ENCODE data around the gene AQP1. TPM values are rescaled to one million over a fixed set of nuclear protein-coding genes. Genes with fewer than 3 reads are reported as not detected.

Gene AQP1
- polyA plus RNA-seq, 1 experiment, result 3.9 TPM

DNA sequence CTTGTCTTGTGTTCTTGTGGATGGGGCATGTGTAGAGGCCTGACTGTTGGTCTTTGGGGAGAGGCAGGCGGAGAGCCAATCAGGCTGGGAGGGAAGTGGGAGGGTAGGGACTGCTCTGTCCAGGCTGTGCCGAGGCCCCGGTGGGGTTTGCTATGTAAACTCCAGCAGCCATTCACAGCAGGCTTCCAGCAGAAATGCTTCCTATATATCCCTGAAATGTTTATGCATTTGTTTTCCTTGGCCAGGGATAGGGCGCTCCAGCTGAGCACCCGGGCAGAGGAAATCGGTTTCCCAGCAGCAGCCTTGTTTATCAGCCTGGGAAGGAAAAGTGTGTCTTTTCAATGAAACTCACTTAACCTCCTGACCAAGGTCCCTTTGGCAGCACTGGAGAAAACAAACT is 18.3 kb upstream of the AQP1 start:
- DNase-seq (ENCODE audit: low read depth), result no peak
- TF ChIP-seq, protein P1, sequence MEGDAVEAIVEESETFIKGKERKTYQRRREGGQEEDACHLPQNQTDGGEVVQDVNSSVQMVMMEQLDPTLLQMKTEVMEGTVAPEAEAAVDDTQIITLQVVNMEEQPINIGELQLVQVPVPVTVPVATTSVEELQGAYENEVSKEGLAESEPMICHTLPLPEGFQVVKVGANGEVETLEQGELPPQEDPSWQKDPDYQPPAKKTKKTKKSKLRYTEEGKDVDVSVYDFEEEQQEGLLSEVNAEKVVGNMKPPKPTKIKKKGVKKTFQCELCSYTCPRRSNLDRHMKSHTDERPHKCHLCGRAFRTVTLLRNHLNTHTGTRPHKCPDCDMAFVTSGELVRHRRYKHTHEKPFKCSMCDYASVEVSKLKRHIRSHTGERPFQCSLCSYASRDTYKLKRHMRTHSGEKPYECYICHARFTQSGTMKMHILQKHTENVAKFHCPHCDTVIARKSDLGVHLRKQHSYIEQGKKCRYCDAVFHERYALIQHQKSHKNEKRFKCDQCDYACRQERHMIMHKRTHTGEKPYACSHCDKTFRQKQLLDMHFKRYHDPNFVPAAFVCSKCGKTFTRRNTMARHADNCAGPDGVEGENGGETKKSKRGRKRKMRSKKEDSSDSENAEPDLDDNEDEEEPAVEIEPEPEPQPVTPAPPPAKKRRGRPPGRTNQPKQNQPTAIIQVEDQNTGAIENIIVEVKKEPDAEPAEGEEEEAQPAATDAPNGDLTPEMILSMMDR (IDR thresholded peaks at IDR 0.05; ENCODE audit: insufficient read depth, low read depth, low read length), result no peak
- Histone ChIP-seq H3K4me3 (ENCODE audit: low read depth, low read length) (no peak overlapping the region), H3K36me3 (ENCODE audit: control insufficient read depth, insufficient read depth, low read length) (no peaks in the 10 kb centered on the region), H3K27me3 (ENCODE audit: control insufficient read depth, insufficient read depth, low read length) (peaks cover 14% of the 10 kb centered on the region)
- ChIA-PET CTCF (interaction anchor here (1.9 kb wide), 1 partner anchor 45 kb away, joined by 6 read pairs; no protein-coding TSS in a partner anchor), POLR2A (no interaction called here)

DNA sequence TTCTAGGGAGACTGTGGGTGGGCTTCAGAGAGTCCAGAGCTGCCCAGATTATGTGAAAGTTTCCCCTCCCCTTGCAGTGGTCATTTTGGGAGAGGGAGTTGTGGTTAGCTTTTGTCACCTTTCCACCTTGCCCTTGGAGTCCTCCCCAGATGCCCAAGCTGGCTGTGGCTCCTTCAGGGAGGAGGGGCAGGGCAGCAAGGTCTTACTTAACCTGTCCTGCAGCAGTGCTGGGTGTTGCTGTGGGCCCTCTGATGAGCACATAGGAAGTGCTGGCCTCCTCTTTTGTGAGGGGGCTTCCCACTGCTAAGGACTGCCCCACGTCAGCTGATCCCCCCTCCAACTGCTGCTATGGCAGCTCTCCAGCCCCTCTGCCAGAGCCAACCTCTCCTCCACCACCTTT is 17.6 kb upstream of the AQP1 start:
- TF ChIP-seq, protein P1 (IDR thresholded peaks at IDR 0.05; ENCODE audit: insufficient read depth, low read depth, low read length), result no peak
- CTCF ChIA-PET, result interaction anchor here (1.9 kb wide), 1 partner anchor 45 kb away, joined by 6 read pairs; no protein-coding TSS in a partner anchor

DNA sequence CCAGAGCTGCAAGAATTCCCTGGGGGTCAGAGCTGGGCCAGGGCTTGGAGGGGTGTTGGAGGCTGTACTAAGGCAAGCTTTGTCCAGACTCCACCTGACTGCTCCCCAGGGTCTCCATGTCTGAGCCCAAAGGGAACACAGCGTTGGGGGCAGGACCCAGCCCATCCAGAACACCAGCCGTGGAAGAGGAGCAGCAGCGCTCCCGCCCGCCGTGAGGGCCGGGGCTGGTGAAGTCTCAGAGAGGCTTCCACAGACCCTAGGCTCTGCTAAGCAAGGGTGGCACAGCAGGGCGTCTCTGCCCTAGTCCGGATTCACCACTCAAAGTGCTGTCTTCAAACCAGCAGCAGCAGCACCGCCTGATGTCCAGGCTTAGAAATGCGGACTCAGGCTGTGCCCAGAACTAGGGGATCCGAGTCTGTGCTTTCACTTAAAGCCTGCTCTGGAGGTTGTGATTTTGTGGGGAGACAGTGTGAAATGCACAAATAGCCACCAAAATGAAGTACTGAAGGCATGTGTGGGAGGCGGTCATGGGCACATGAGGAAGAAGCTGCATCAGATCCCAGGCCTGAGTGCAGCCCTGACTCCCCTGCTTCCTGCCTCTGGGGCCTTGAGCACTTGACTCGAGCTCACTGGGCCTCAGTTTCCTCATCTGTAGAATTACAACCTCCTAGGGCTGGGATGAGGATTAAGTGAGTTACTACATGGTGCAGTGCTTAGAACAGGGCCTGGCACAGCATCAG is 16.6 kb upstream of the AQP1 start:
- POLR2A ChIA-PET, result no interaction called here
- no peak overlapping the region for H3K4me3 ChIP-seq (ENCODE audit: low read depth, low read length)
- no peaks in the 10 kb centered on the region for H3K36me3 ChIP-seq (ENCODE audit: control insufficient read depth, insufficient read depth, low read length)
- peaks cover 16% of the 10 kb centered on the region for H3K27me3 ChIP-seq (ENCODE audit: control insufficient read depth, insufficient read depth, low read length)
- TF ChIP-seq, protein P1 (IDR thresholded peaks at IDR 0.05; ENCODE audit: insufficient read depth, low read depth, low read length), result 0 out of 2 replicates have a peak, but pooled peaks have one; percentile 14
- DNase-seq (ENCODE audit: low read depth), result no peak
- CTCF ChIA-PET, result interaction anchor here (1.5 to 1.9 kb wide), 2 partner anchors 36 to 43 kb away, joined by 3 to 6 read pairs; no protein-coding TSS in a partner anchor

More for the DNA sequence above, 17.6 kb upstream of the AQP1 start:
- H3K36me3 ChIP-seq (ENCODE audit: control insufficient read depth, insufficient read depth, low read length), result no peaks in the 10 kb centered on the region
- POLR2A ChIA-PET, result no interaction called here
- peaks cover 14% of the 10 kb centered on the region for H3K27me3 ChIP-seq (ENCODE audit: control insufficient read depth, insufficient read depth, low read length)
- no peak overlapping the region for H3K4me3 ChIP-seq (ENCODE audit: low read depth, low read length)
- DNase-seq (ENCODE audit: low read depth), result no peak

DNA sequence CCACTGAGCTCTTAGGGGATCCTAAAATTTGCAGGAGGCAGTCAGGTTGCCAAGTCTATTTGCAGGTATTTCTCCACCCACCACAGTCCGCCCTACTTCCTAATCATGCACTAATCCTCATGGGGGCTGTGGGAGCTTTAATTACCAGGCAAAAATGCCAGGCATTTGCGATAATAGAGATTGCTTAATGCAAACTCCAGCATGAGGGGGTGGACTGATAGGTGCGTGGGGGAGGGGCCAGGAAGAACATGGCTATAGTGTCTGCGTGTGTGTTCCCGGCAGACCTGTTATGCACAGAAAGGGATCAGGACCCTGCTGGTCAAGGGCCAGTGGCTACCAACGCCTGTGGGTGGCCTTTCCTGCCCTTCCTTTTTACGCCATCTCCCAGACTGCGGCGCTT is 15.6 kb upstream of the AQP1 start:
- Histone ChIP-seq H3K36me3 (ENCODE audit: control insufficient read depth, insufficient read depth, low read length) (no peaks in the 10 kb centered on the region), H3K4me3 (ENCODE audit: low read depth, low read length) (no peak overlapping the region), H3K27me3 (ENCODE audit: control insufficient read depth, insufficient read depth, low read length) (peaks cover 16% of the 10 kb centered on the region)
- TF ChIP-seq, protein P1 (IDR thresholded peaks at IDR 0.05; ENCODE audit: insufficient read depth, low read depth, low read length), result no peak
- POLR2A ChIA-PET, result no interaction called here
- DNase-seq (ENCODE audit: low read depth), result no peak
- CTCF ChIA-PET, result interaction anchor here (1.1 kb wide), 1 partner anchor 8 kb away, joined by 4 read pairs; no protein-coding TSS in a partner anchor

DNA sequence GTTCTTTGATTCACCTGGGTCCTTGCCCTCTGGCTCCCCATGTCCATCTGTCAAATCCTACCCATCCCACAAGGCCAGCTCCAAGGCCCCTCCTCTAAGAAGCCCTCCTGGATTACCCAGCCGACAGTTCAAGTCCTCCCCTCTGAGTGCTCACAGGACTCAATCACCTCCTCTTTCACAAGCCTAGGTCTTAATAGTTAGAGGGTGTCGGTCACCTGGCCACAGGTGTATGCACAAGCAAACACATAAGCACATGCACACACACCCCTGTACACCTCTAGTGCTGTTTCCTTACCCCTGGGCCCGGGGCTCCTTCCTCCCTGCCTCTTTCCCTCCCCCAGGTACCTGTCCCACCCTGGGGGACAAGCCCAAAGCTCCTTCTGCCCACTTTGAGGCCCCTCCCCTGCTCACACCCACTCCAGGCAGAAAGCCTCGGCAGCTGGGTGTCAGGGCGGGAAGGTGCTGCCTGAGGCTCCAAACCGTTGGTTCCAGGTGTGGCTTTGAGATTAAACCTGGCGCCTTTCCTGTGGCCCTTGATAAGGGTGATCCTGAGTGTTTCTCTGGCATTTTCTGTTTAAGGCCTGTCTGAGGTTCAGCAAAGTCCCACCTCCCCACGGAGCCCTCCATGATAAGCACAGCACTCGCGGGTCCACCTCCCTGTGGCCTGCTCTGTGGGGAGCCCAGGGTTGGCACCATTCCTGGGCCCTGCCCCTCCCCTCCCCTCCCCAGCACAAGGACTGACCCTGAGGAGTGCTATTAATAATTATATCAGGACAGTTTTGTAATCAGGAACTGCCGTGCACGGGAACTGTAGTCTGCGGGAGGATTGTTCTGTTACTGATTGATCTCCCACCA is 14.6 kb upstream of the AQP1 start:
- Histone ChIP-seq H3K27me3 (ENCODE audit: control insufficient read depth, insufficient read depth, low read length) (peaks cover 16% of the 10 kb centered on the region), H3K4me3 (ENCODE audit: low read depth, low read length) (no peak overlapping the region), H3K36me3 (ENCODE audit: control insufficient read depth, insufficient read depth, low read length) (no peaks in the 10 kb centered on the region)
- DNase-seq (ENCODE audit: low read depth), result no peak
- CTCF ChIA-PET, result interaction anchor here (1.1 kb wide), 1 partner anchor 9 kb away, joined by 4 read pairs; no protein-coding TSS in a partner anchor
- TF ChIP-seq, protein P1 (IDR thresholded peaks at IDR 0.05; ENCODE audit: insufficient read depth, low read depth, low read length), result no peak
- POLR2A ChIA-PET, result no interaction called here
